ENCODE data around the gene ANTXR2.

DNA sequence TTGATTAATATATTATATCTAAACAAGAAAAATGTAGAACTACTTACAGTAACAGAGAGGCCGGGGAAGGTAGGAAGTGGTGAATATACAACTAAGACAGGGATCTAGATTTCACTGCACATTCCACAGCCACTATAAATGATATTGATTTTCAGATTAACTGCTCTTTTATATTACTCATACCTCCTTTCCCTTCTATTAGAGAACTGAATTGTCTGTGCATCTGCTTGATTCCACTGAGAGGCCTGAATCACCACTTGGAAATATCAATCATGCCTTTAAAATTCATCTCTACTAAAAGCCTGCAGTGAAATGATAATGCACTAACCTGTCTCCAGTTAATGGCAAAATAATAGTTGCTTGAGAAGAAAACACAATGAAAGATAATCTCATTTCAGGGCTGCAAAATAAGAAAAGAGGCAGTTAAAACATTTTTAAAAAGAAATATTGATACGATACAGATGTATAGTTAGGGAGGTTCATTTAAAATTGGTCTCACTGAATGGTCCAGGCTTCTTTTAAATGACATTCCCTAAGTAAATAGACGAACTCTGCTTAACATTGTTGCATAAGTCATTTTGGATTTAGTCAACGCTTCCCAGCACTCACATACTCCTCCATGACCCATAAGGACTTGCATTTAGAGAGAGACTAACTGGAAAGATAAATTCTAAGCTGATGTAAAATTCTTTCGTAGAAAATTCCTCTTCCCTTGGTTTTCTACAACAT is 3.8 kb downstream of the ANTXR2 start:
- TF ChIP-seq, protein P1, sequence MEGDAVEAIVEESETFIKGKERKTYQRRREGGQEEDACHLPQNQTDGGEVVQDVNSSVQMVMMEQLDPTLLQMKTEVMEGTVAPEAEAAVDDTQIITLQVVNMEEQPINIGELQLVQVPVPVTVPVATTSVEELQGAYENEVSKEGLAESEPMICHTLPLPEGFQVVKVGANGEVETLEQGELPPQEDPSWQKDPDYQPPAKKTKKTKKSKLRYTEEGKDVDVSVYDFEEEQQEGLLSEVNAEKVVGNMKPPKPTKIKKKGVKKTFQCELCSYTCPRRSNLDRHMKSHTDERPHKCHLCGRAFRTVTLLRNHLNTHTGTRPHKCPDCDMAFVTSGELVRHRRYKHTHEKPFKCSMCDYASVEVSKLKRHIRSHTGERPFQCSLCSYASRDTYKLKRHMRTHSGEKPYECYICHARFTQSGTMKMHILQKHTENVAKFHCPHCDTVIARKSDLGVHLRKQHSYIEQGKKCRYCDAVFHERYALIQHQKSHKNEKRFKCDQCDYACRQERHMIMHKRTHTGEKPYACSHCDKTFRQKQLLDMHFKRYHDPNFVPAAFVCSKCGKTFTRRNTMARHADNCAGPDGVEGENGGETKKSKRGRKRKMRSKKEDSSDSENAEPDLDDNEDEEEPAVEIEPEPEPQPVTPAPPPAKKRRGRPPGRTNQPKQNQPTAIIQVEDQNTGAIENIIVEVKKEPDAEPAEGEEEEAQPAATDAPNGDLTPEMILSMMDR (conservative IDR thresholded peaks at IDR 0.05 in 1 of 2, IDR thresholded peaks at IDR 0.05 in 1 of 2; ENCODE audit: low read depth in 1 of 2, low read length in 2 of 2) = no peak
- TF ChIP-seq EZH2 (IDR thresholded peaks at IDR 0.05; ENCODE audit: low read length, missing control alignments) = no peak

Data from fibroblast of lung (primary cell).